ENCODE data around the gene TACC2.
"Not testable (repeated sequence)": the region's sequence is repeated elsewhere in the genome, so short reads cannot be mapped to it uniquely, and the experiment has no call there.

The TACC2 gene

GRCh38 chr10:122098924-122099323 lies 110.0 kb downstream of the TACC2 start:
- ChIA-PET POLR2A (no interaction called here), CTCF (interaction anchor here (2.6 kb wide), 1 partner anchor 13 kb away, joined by 8 read pairs; no protein-coding TSS in a partner anchor)
- no peak for DNase-seq (ENCODE audit: low read depth, low spot score)
- TF ChIP-seq, protein P1, sequence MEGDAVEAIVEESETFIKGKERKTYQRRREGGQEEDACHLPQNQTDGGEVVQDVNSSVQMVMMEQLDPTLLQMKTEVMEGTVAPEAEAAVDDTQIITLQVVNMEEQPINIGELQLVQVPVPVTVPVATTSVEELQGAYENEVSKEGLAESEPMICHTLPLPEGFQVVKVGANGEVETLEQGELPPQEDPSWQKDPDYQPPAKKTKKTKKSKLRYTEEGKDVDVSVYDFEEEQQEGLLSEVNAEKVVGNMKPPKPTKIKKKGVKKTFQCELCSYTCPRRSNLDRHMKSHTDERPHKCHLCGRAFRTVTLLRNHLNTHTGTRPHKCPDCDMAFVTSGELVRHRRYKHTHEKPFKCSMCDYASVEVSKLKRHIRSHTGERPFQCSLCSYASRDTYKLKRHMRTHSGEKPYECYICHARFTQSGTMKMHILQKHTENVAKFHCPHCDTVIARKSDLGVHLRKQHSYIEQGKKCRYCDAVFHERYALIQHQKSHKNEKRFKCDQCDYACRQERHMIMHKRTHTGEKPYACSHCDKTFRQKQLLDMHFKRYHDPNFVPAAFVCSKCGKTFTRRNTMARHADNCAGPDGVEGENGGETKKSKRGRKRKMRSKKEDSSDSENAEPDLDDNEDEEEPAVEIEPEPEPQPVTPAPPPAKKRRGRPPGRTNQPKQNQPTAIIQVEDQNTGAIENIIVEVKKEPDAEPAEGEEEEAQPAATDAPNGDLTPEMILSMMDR (IDR thresholded peaks at IDR 0.05; ENCODE audit: insufficient read depth, low read length, missing control alignments): no peak
- H3K4me3 ChIP-seq (ENCODE audit: low read depth, low read length): no peak overlapping the region

DNA sequence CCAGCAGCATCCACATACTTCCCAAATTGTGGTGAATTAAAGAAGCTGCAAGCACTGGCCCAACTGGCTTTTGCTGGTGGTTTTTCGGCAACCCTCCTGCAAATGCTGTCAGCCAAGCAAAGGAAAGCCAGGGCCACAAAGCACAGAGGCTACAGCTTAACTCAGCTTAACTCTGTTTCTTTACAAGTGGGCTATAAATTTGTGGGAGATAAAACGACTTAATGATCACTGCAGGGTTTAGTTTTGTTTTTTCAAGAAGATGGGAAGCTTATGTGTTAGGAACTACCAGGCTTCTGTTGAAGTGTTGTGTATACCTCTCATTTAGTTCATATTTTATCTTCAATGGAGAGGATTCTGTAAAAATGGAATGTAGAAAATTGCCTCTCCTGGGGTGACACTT lies 110.6 kb downstream of the TACC2 start:
- TF ChIP-seq, protein P1 (IDR thresholded peaks at IDR 0.05; ENCODE audit: insufficient read depth, low read length, missing control alignments): no peak
- POLR2A ChIA-PET: no interaction called here
- DNase-seq (ENCODE audit: low read depth, low spot score): no peak
- CTCF ChIA-PET: interaction anchor here (1.1 to 2.6 kb wide), 2 partner anchors 12 to 45 kb away, joined by 3 to 8 read pairs; no protein-coding TSS in a partner anchor
- no peak overlapping the region for H3K4me3 ChIP-seq (ENCODE audit: low read depth, low read length)

DNA sequence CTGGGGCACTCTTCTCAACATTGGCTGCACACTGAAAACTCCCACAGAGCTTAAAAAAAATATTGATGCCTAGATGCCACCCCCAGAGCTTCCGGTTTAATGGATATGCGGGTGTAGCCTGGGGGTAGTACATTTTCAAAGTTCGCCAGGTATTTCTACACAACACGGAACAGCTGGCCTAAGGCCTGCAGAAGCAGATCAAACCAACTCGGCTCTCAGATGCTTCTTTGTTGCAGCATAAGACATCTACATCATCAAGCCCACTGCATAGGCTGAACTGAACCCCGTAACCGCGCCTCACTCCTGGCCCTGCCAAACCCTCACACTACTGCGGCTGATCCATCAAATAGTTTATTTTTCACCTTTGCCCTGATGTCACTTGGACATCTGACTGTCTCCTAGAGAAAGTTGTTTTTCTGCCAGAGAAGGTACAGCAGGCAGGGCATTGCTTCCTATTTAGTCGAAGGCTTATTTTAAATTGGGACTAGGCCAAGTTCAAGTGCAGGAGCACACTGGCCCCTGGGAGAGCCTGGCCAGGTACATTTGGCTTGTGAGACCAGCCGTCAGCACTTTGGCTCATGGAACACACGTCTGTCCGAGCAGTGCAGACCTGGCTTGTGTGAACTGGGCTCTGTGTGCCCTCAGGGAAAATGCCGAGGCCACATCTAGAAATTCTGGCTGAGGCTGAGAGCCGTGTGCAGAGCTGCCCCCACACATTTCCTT lies 113.3 kb downstream of the TACC2 start:
- TF ChIP-seq, protein P1 (IDR thresholded peaks at IDR 0.05; ENCODE audit: insufficient read depth, low read length, missing control alignments): no peak
- CTCF ChIA-PET: interaction anchor here (1.5 to 2.4 kb wide), 3 partner anchors 11 to 166 kb away, joined by 6 to 10 read pairs (median 6); no protein-coding TSS in a partner anchor
- no peak for DNase-seq (ENCODE audit: low read depth, low spot score)
- H3K4me3 ChIP-seq (ENCODE audit: low read depth, low read length): no peak overlapping the region
- POLR2A ChIA-PET: interaction anchor here (1.0 kb wide), 1 partner anchor 10 kb away, joined by 4 read pairs; no protein-coding TSS in a partner anchor

DNA sequence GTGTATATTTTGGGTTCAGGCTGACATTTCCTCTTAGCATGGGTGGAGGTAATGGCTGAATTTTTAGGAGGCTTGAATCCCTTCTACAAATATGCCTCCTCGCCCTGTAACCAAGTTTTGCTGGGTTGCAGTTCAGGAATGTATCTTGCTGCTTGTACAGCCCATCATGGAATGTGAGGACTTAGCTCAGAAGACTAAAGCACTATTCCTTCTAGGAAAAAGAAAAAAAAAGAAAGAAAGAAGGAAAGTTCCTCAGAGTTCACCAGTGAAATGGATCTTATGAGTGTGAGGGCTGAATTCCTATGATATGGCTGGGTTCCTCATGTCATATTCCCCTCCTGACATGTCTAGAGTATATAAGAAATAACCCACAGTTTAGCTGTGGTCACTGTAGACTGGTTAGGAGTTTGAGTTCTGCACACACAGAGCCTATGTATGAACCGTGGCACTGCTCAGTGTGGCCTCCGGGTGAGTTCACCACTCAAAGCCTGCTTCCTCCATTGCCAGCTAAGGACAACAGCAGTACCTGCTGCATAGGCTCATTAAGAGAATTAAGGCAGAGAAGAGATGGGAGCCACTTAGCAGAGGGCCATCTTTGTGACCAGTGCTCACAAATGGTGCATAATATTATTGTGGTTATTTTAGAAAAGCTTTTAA lies 114.0 kb downstream of the TACC2 start:
- CTCF ChIA-PET: interaction anchor here (1.5 to 2.4 kb wide), 4 partner anchors 9 to 165 kb away, joined by 6 to 10 read pairs (median 6); no protein-coding TSS in a partner anchor
- POLR2A ChIA-PET: interaction anchor here (1.0 kb wide), 1 partner anchor 9 kb away, joined by 4 read pairs; no protein-coding TSS in a partner anchor

DNA sequence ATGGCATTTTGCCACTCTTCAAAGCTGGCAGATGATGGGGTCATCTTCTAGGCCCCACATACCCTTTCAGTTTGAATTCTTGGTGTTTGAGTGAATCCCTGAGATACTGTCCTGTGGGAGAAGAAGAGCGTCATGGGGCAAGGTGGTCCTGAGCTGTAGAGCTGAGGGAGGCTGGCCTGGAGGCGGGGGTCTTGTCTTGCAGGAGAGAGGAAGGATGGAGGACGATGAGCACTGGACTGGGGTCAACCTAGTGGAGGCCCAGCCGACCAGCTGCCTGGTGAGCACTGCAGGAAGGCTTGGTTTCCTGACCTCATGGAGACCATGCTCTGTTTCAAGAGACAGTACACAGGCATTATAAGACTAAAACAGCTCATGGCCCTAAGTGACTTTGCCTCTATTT lies 114.6 kb downstream of the TACC2 start:
- ChIA-PET CTCF (interaction anchor here (0.5 to 2.4 kb wide), 6 partner anchors 8 to 164 kb away, joined by 3 to 10 read pairs (median 6); no protein-coding TSS in a partner anchor), POLR2A (interaction anchor here (0.7 kb wide), 1 partner anchor 9 kb away, joined by 3 read pairs; no protein-coding TSS in a partner anchor)
- H3K4me3 ChIP-seq (ENCODE audit: low read depth, low read length): no peak overlapping the region
- TF ChIP-seq, protein P1 (IDR thresholded peaks at IDR 0.05; ENCODE audit: insufficient read depth, low read length, missing control alignments): no peak
- DNase-seq (ENCODE audit: low read depth, low spot score): no peak

More for the DNA sequence above, 114.0 kb downstream of the TACC2 start:
- no peak for DNase-seq (ENCODE audit: low read depth, low spot score)
- TF ChIP-seq, protein P1 (IDR thresholded peaks at IDR 0.05; ENCODE audit: insufficient read depth, low read length, missing control alignments): no peak
- H3K4me3 ChIP-seq (ENCODE audit: low read depth, low read length): no peak overlapping the region

GRCh38 chr10:122108786-122109185 lies 119.8 kb downstream of the TACC2 start:
- H3K4me3 ChIP-seq (ENCODE audit: low read depth, low read length); POLR2A ChIA-PET; CTCF ChIA-PET; DNase-seq (ENCODE audit: low read depth, low spot score): not testable (repeated sequence)
